ENCODE data around the gene NHS. TPM values are rescaled to one million over a fixed set of nuclear protein-coding genes. Genes with fewer than 3 reads are reported as not detected.
A peak's percentile ranks its signal among the peaks of the same experiment; 100 is the strongest.

Gene NHS
- total RNA-seq, 1 experiment from 2014 or later, result 0.10 TPM

- DNase-seq, result no peak
These were observed 90.2 kb downstream of the NHS start for GRCh38 chrX:17465201-17465600.

GRCh38 chrX:17465802-17466201 is 90.8 kb downstream of the NHS start:
- no peak for DNase-seq
- Histone ChIP-seq H3K36me3 (no peaks in the 10 kb centered on the region), H3K9me3 (no peaks in the 10 kb centered on the region)

More at GRCh38 chrX:17465201-17465600, 90.2 kb downstream of the NHS start:
- Histone ChIP-seq H3K4me3 (no peak overlapping the region), H3K9me3 (no peaks in the 10 kb centered on the region), H3K36me3 (no peaks in the 10 kb centered on the region), H3K27me3 (no peaks in the 10 kb centered on the region)

GRCh38 chrX:17470136-17470535 is 95.1 kb downstream of the NHS start:
- Histone ChIP-seq H3K9me3 (no peaks in the 10 kb centered on the region), H3K27me3 (no peaks in the 10 kb centered on the region), H3K36me3 (no peaks in the 10 kb centered on the region), H3K4me3 (no peak overlapping the region)
- DNase-seq, result no peak

More at GRCh38 chrX:17465802-17466201, 90.8 kb downstream of the NHS start:
- H3K4me3 ChIP-seq, result no peak overlapping the region
- H3K27me3 ChIP-seq, result no peaks in the 10 kb centered on the region

GRCh38 chrX:17471121-17471520 is 96.1 kb downstream of the NHS start:
- H3K27me3 ChIP-seq, result no peaks in the 10 kb centered on the region
- H3K4me3 ChIP-seq, result no peak overlapping the region
- H3K9me3 ChIP-seq, result no peaks in the 10 kb centered on the region
- no peaks in the 10 kb centered on the region for H3K36me3 ChIP-seq
- no peak for DNase-seq

- Histone ChIP-seq H3K4me3 (no peak overlapping the region), H3K9me3 (no peaks in the 10 kb centered on the region), H3K27me3 (no peaks in the 10 kb centered on the region), H3K36me3 (no peaks in the 10 kb centered on the region)
- no peak for DNase-seq
These were observed 96.9 kb downstream of the NHS start for GRCh38 chrX:17471861-17472260.

- DNase-seq, result no peak
- H3K9me3 ChIP-seq, result no peaks in the 10 kb centered on the region
- H3K4me3 ChIP-seq, result no peak overlapping the region
- no peaks in the 10 kb centered on the region for H3K27me3 ChIP-seq
- no peaks in the 10 kb centered on the region for H3K36me3 ChIP-seq
These were observed 97.4 kb downstream of the NHS start for GRCh38 chrX:17472424-17472823.

- Histone ChIP-seq H3K36me3 (no peaks in the 10 kb centered on the region), H3K27me3 (no peaks in the 10 kb centered on the region), H3K4me3 (no peak overlapping the region), H3K9me3 (no peaks in the 10 kb centered on the region)
- DNase-seq, result no peak
These were observed 98.0 kb downstream of the NHS start for GRCh38 chrX:17473021-17473420.

GRCh38 chrX:17474892-17475291 is 99.9 kb downstream of the NHS start:
- Histone ChIP-seq H3K27me3 (no peaks in the 10 kb centered on the region), H3K4me3 (no peak overlapping the region), H3K36me3 (no peaks in the 10 kb centered on the region), H3K9me3 (no peaks in the 10 kb centered on the region)
- no peak for DNase-seq

- H3K4me3 ChIP-seq, result no peak overlapping the region
- H3K36me3 ChIP-seq, result no peaks in the 10 kb centered on the region
- no peaks in the 10 kb centered on the region for H3K9me3 ChIP-seq
- H3K27me3 ChIP-seq, result no peaks in the 10 kb centered on the region
- DNase-seq, result peak; percentile 3
These were observed 100.6 kb downstream of the NHS start for GRCh38 chrX:17475449-17476217.

GRCh38 chrX:17476411-17476810 is 101.4 kb downstream of the NHS start:
- Histone ChIP-seq H3K4me3 (no peak overlapping the region), H3K9me3 (no peaks in the 10 kb centered on the region), H3K36me3 (no peaks in the 10 kb centered on the region), H3K27me3 (no peaks in the 10 kb centered on the region)
- no peak for DNase-seq

- H3K36me3 ChIP-seq, result no peaks in the 10 kb centered on the region
These were observed 106.1 kb downstream of the NHS start for GRCh38 chrX:17481086-17481485.

GRCh38 chrX:17484592-17484991 is 109.6 kb downstream of the NHS start:
- no peak overlapping the region for H3K4me3 ChIP-seq
- DNase-seq, result no peak

More at GRCh38 chrX:17481086-17481485, 106.1 kb downstream of the NHS start:
- Histone ChIP-seq H3K4me3 (no peak overlapping the region), H3K9me3 (no peaks in the 10 kb centered on the region), H3K27me3 (no peaks in the 10 kb centered on the region)
- DNase-seq, result no peak

GRCh38 chrX:17485391-17485790 is 110.4 kb downstream of the NHS start:
- Histone ChIP-seq H3K27me3 (no peaks in the 10 kb centered on the region), H3K36me3 (no peaks in the 10 kb centered on the region), H3K9me3 (no peaks in the 10 kb centered on the region), H3K4me3 (no peak overlapping the region)
- no peak for DNase-seq

More at GRCh38 chrX:17484592-17484991, 109.6 kb downstream of the NHS start:
- no peaks in the 10 kb centered on the region for H3K27me3 ChIP-seq
- H3K9me3 ChIP-seq, result no peaks in the 10 kb centered on the region
- no peaks in the 10 kb centered on the region for H3K36me3 ChIP-seq

- DNase-seq, result no peak
- Histone ChIP-seq H3K27me3 (no peaks in the 10 kb centered on the region), H3K9me3 (no peaks in the 10 kb centered on the region), H3K4me3 (no peak overlapping the region), H3K36me3 (no peaks in the 10 kb centered on the region)
These were observed 113.0 kb downstream of the NHS start for GRCh38 chrX:17488036-17488435.

GRCh38 chrX:17494216-17494615 is 119.2 kb downstream of the NHS start:
- no peak overlapping the region for H3K4me3 ChIP-seq
- no peaks in the 10 kb centered on the region for H3K9me3 ChIP-seq
- no peaks in the 10 kb centered on the region for H3K27me3 ChIP-seq
- DNase-seq, result no peak
- no peaks in the 10 kb centered on the region for H3K36me3 ChIP-seq

- H3K36me3 ChIP-seq, result no peaks in the 10 kb centered on the region
- H3K27me3 ChIP-seq, result no peaks in the 10 kb centered on the region
- DNase-seq, result no peak
- no peaks in the 10 kb centered on the region for H3K9me3 ChIP-seq
- H3K4me3 ChIP-seq, result no peak overlapping the region
These were observed 120.1 kb downstream of the NHS start for GRCh38 chrX:17495052-17495451.

GRCh38 chrX:17496407-17496806 is 121.4 kb downstream of the NHS start:
- H3K36me3 ChIP-seq, result no peaks in the 10 kb centered on the region
- peak; percentile 14 for DNase-seq
- H3K9me3 ChIP-seq, result no peaks in the 10 kb centered on the region
- H3K4me3 ChIP-seq, result no peak overlapping the region
- H3K27me3 ChIP-seq, result no peaks in the 10 kb centered on the region

GRCh38 chrX:17497193-17497592 is 122.2 kb downstream of the NHS start:
- DNase-seq, result no peak
- H3K4me3 ChIP-seq, result no peak overlapping the region
- H3K27me3 ChIP-seq, result no peaks in the 10 kb centered on the region
- no peaks in the 10 kb centered on the region for H3K9me3 ChIP-seq
- H3K36me3 ChIP-seq, result no peaks in the 10 kb centered on the region

All from MG63 (cell line).